COLO668 (cell line): ENCODE results near the gene MAPK4.
"Not testable (repeated sequence)": the region's sequence is repeated elsewhere in the genome, so short reads cannot be mapped to it uniquely, and the experiment has no call there.

Experiments
- DNase-seq: peaks from one replicate; lab custom pipeline; 2025; ENCODE audit not compliant: unreplicated experiment; lab: John Stamatoyannopoulos, UW

The MAPK4 gene

GRCh38 chr18:50748243-50749229 lies 188.6 kb downstream of the MAPK4 start:
- no peak for DNase-seq

GRCh38 chr18:50749421-50749820 lies 189.5 kb downstream of the MAPK4 start:
- DNase-seq, result no peak

GRCh38 chr18:50749945-50750344 lies 190.1 kb downstream of the MAPK4 start:
- no peak for DNase-seq

GRCh38 chr18:50750546-50750945 lies 190.7 kb downstream of the MAPK4 start:
- DNase-seq, result no peak

- DNase-seq, result no peak
These were observed 191.6 kb downstream of the MAPK4 start for GRCh38 chr18:50751490-50751889.

GRCh38 chr18:50751947-50752346 lies 192.1 kb downstream of the MAPK4 start:
- no peak for DNase-seq

- no peak for DNase-seq
These were observed 193.4 kb downstream of the MAPK4 start for GRCh38 chr18:50753311-50753710.

- no peak for DNase-seq
These were observed 194.4 kb downstream of the MAPK4 start for GRCh38 chr18:50754297-50754696.

GRCh38 chr18:50757358-50757757 lies 197.5 kb downstream of the MAPK4 start:
- DNase-seq, result no peak

- no peak for DNase-seq
These were observed 209.6 kb downstream of the MAPK4 start for GRCh38 chr18:50769463-50769862.

GRCh38 chr18:50775207-50775606 lies 215.3 kb downstream of the MAPK4 start:
- DNase-seq, result no peak

- DNase-seq, result no peak
These were observed 215.8 kb downstream of the MAPK4 start for GRCh38 chr18:50775726-50776125.

- no peak for DNase-seq
These were observed 216.5 kb downstream of the MAPK4 start for GRCh38 chr18:50776383-50776782.

- not testable (repeated sequence) for DNase-seq
These were observed 219.1 kb downstream of the MAPK4 start for GRCh38 chr18:50779021-50779420.
